NCI-H2227 (cell line): ENCODE results near the gene ACTR2.
A peak's percentile ranks its signal among the peaks of the same experiment; 100 is the strongest.
"Not testable (repeated sequence)": the region's sequence is repeated elsewhere in the genome, so short reads cannot be mapped to it uniquely, and the experiment has no call there.

Experiments
- DNase-seq: peaks from one replicate; lab custom pipeline; 2025; ENCODE audit not compliant: unreplicated experiment; lab: John Stamatoyannopoulos, UW

ACTR2 gene

GRCh38 chr2:65228263-65228750 is 676 bp downstream of the ACTR2 start:
- DNase-seq = no peak

DNA sequence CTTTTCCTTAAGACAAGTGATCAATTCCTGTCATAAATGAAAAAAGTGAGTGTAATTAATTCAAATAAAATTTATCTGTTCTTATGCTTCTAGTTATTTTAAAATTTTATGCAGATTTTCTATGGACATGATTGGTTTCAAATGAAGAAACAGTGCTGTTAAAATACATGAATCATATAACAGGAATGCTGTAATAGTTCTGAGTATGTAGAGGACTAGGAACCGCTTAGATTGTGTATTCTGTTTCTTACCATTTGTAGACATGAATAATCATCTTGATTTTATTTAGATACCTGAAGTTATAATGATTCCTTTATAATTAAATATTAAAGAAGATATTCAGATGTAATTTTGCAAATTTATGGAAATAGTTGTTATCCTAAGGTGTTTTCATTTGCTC is 3.5 kb downstream of the ACTR2 start:
- DNase-seq = no peak

GRCh38 chr2:65231892-65232477 is 4.4 kb downstream of the ACTR2 start:
- no peak for DNase-seq

DNA sequence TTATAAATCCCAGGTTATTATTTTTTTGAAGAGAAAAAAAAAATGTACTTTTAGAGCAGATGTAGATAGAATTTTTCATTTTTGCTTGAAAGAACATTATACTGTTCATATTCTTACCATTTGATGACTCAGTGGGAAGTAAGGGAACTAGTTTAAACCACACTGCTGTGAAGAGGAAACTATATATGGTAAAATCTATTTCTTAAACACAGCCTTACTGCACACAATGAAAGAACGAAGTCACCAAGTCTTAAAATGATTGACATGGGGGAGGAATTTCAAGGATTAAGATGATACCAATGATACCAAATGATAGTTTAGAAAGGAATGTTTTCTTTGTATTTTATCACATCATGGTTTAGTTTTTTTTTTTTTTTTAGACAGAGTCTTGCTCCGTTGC is 5.0 kb downstream of the ACTR2 start:
- no peak for DNase-seq

- DNase-seq = no peak
These were observed 13.0 kb downstream of the ACTR2 start for GRCh38 chr2:65240657-65241056.

DNA sequence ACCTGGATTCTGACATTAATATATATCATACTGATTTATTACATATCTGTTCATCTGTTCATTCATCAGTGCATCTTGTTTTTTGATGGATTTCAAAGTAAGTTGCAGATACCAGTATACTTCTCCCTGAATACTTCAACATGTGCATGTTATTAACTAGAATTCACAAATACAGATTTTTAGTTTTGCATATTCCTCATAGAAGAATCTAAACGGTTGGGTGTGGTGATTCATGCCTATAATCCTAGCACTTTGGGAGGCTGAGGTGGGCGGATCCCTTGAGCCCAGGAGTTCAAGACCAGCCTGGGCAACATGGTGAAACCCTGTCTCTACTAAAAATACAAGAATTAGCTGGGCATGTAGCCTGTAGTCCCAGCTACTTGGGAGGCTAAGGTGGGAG is 16.8 kb downstream of the ACTR2 start:
- DNase-seq = not testable (repeated sequence)

DNA sequence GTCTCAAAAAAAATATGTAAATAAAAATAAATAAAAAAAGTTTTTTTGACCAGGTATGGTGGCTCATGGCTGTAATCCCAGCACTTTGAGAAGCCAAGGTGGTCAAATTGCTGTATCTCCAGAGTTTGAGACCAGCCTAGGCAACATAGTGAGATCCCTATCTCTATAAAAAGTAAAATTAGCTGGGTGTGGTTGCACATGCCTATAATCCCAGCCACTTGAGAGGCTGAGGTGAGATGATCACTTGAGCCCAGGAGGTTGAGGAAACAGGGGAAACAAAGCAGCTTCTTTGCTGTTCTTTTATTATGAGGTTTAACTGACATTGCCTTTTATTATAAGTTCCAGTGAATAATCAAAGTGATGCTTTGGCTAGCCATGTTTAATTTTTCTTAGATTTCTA is 25.0 kb downstream of the ACTR2 start:
- no peak for DNase-seq

GRCh38 chr2:65255356-65255755 is 27.7 kb downstream of the ACTR2 start:
- no peak for DNase-seq

- DNase-seq = no peak
These were observed 28.4 kb downstream of the ACTR2 start for GRCh38 chr2:65256054-65256453.

DNA sequence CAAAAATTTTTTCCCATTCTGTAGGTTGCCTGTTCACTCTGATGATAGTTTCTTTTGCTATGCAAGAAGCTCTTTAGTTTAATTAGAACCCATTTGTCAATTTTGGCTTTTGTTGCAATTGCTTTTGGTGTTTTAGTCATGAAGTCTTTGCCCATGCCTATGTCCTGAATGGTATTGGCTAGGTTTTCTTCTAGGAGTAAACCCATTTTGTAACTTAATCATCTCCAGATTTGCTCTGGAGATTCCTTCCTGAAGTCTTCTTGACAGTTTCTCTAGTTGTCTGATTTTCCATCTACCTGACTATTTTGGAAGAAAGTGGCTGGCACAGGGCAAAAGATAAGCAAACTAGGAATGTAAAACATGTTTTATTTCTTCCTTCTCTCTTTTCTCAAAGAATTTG is 30.2 kb downstream of the ACTR2 start:
- not testable (repeated sequence) for DNase-seq

GRCh38 chr2:65261676-65262075 is 34.0 kb downstream of the ACTR2 start:
- no peak for DNase-seq

- DNase-seq = no peak
These were observed 35.6 kb downstream of the ACTR2 start for GRCh38 chr2:65263262-65263661.

DNA sequence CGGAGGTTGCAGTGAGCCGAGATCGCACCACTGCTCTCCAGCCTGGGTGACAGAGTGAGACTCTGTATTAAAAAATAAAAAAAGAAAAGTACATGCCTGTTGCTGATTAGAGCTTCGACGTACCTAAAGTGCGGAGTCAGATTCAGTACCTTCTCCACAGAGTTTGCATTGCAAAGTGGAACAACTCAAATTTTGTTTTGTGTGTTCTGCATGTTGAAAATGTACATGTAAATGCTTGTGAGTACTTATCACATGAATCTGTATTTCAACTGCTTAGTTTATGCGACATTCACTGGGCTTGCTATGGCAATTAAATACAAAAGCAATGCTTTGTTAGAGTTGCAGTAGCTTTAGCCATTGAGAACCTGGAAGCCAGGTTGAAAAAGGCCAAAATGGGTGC is 36.4 kb downstream of the ACTR2 start:
- DNase-seq = no peak

- DNase-seq = peak; percentile 73
These were observed 37.4 kb downstream of the ACTR2 start for GRCh38 chr2:65264821-65265670.

DNA sequence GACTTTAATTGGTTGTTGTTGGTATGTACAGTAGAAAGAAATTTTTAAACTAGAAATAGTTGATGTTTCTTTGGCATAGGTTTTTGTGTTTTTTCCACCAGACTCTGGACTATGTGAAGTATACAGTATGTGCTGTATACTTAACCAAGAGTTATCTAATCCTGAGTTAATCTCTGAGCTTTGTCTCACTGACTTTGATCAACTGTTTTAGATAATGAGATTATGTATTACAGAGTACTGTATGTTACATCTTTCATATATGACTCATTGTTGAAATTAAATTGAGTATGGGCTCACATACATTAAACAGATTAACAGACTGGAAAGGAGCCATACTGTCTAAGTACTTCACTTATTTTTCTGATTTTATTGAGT is 38.0 kb downstream of the ACTR2 start:
- no peak for DNase-seq

GRCh38 chr2:65267008-65267407 is 39.4 kb downstream of the ACTR2 start:
- no peak for DNase-seq

GRCh38 chr2:65268957-65269356 is 41.3 kb downstream of the ACTR2 start:
- no peak for DNase-seq

DNA sequence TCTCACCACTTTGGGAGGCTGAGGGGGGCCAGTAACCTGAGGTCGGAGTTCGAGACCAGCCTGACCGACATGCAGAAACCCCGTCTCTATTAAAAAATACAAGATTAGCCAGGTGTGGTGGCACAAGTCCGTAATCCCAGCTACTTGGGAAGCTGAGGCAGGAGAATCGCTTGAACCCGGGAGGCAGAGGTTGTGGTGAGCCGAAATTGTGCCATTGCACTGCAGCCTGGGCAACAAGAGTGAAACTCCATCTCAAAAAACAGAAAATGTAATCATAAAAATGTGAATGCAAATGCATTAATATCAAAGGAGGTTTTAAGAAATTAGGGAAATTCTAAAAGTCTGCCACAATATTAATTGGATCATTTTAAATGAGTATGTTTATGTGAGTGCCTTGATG is 45.7 kb downstream of the ACTR2 start:
- no peak for DNase-seq

- no peak for DNase-seq
These were observed 47.7 kb downstream of the ACTR2 start for GRCh38 chr2:65275141-65275915.

DNA sequence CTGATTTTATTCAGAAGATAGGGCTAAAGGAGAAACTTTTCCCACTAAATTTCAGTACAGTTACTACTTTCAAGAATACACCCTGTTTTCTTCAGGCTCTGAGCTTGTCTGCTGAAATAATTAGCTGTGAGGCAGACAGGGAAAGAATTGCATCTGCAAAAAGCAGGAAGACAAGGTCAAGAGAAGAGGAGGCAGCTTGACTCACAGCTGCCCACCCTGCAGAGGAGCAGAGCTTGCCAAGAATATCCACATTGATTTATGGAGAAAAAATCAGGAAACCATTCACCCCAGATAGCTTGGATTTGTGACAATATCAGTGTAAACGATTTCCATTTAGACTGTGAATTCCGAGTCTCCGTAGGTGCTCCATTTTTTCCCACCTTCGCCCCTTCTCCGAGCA is 49.0 kb downstream of the ACTR2 start:
- DNase-seq = no peak

DNA sequence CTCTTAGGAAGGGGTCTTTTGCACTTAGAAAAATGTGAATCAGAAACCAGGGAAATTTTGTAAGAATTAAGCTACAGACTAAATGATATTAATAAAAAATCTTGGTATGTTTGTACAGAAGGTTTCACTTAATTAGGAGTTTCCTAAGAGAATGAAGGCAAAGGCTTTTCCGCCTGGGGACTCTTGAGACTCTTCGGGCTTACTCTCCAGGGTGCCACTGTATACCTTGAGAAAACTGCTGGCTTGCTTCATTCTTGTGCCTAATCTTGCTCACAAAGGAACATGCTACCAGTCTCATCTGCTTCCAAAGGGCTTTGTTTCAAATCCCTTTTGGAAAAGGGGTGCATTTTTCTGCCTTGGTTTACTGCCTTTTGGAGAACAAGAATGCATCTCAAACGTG is 49.5 kb downstream of the ACTR2 start:
- DNase-seq = no peak
